Esophagus muscularis mucosa (tissue), 4 donors: Measurements from ENCODE around the gene PAPSS2. TPM values are rescaled to one million over a fixed set of nuclear protein-coding genes. Genes with fewer than 3 reads are reported as not detected.

Source experiments
- DNase-seq: peaks from one replicate; pipeline ENCODE4 v3.0.0-alpha.2; 2017; ENCODE audit errors: extremely low spot score
- H3K27ac ChIP-seq, 4 donors: fragments of 200-600 bp; sonication (generic); replicated peaks in 1 of 4; 1 replicate in 3 of 4; 2 replicates in 1 of 4; pipeline ENCODE4 v1.5.1; 2016 to 2019; ENCODE audit warnings: mild to moderate bottlenecking in 1 of 4
- H3K27me3 ChIP-seq, 4 donors: fragments of 200-600 bp; sonication (generic); one replicate each; pipeline versions ENCODE4 v1.5.1 to v1.6.0; 2016 to 2019
- H3K36me3 ChIP-seq, 4 donors: fragments of 200-600 bp; sonication (generic); one replicate each; pipeline ENCODE4 v1.5.1; 2016 to 2019
- H3K4me1 ChIP-seq, 4 donors: fragments of 200-600 bp; sonication (generic); one replicate each; pipeline ENCODE4 v1.5.1; 2016 to 2019
- H3K4me3 ChIP-seq, 4 donors: fragments of 200-600 bp; sonication (generic); 1 replicate in 2 of 4; 2 replicates in 2 of 4; pipeline ENCODE4 v1.5.1; 2016 to 2019; ENCODE audit warnings: mild to moderate bottlenecking in 4 of 4, moderate library complexity in 1 of 4
- H3K9me3 ChIP-seq, 4 donors: fragments of 200-600 bp; sonication (generic); 1 replicate in 3 of 4; 2 replicates in 1 of 4; pipeline ENCODE4 v1.5.1; 2016 to 2019
- CTCF ChIP-seq, 3 experiments: fragments of 200-600 bp in 2 of 3; fragments of 450-650 bp in 1 of 3; sonication (generic) in 2 of 3; IDR thresholded peaks; one replicate each; pipeline ENCODE4 v1.5.1; 2017 to 2019; ENCODE audit warnings: antibody characterized with exemption in 3 of 3, mild to moderate bottlenecking in 2 of 3, moderate library complexity in 1 of 3
- EP300 ChIP-seq: sonication (generic); formaldehyde crosslinking; IDR thresholded peaks from one replicate; pipeline ENCODE4 v1.6.1; 2017; ENCODE audit warnings: antibody characterized with exemption
- POLR2A ChIP-seq: fragments of 450-650 bp; IDR thresholded peaks from one replicate; pipeline ENCODE4 v1.6.1; 2017; ENCODE audit warnings: antibody characterized with exemption, moderate library complexity, mild to moderate bottlenecking, low read depth
- POLR2AphosphoS5 ChIP-seq, 2 donors: sonication (generic); formaldehyde crosslinking; IDR thresholded peaks; one replicate each; pipeline ENCODE4 v1.6.1; 2017; ENCODE audit warnings: antibody characterized with exemption in 2 of 2
- WGBS: methylation state at CpG from one replicate; pipeline ENCODE4 v1.1.5; 2018; 5-methylcytosine and 5-hydroxymethylcytosine counted together
- intact Hi-C: fragments of 100-400 bp; cut with DNase I; formaldehyde crosslinking; loops from one replicate; pipeline ENCODE4 v1.15.1; 2023
- total RNA-seq, 4 donors: library from RNA; depleted of rRNA; stranded (reverse); fragments of >200 nt; gene quantifications; one replicate each; pipeline versions ENCODE4 v1.1.0 to v1.2.1, GENCODE V29; 2016

The PAPSS2 gene
- total RNA-seq, 4 donors from 2014 or later, result 9.6 to 16.7 (median 14.9) TPM

DNA sequence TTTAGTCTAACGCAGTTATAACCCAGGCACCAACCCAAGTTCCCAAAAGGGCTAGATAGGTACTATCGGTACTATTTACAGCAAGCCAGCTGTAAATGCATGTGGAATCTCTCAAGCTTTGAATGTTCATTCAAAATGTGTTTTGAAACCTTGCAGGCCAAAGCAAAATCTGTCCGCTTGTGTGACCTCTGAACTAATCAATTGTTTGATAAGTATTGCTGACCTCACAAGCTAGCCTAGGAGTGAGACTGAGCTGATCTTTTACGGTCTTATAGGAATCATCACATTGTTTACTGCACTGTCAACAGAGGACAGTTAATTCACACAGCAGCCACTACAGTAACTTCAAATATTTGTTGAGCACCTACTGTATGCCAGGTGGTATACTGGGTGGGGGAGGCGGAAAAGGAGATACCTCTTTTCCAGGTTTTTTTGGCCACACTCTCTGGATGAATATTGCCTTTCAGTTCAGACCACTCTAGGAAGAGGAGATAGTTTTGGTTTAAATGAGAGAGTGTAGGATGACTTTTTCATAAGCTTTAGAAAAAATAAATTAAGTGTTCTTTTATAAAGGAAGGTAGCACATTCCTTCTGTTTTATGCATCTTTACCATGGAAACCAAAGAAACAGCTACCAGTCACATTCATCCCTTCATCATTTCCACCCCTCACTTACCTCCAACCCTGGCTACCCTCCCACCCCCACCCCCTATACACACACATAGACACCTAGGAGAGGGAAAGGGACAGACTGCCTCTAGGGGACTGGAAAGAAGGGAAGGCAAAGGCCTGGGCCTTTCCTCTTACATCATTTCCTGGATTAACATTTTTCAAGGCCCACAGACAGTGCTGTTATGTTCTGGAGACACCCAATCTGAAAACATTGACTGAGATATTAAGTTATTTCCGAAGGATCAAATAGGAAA, 2.4 kb downstream of the PAPSS2 start:
- peaks cover 0 to 44% (median 4%) of the 10 kb centered on the region in 4 donors for H3K27me3 ChIP-seq
- peaks cover 2 to 26% (median 22%) of the 10 kb centered on the region in 4 donors for H3K4me1 ChIP-seq
- WGBS, result 94% methylated on average over 6 of the region's 6 CpGs
- peaks cover 0 to 7% (median 2%) of the 10 kb centered on the region in 4 donors for H3K36me3 ChIP-seq
- DNase-seq, result no peak
- H3K9me3 ChIP-seq, result no peaks in the 10 kb centered on the region
- no peak overlapping the region for H3K27ac ChIP-seq
- TF ChIP-seq POLR2A, result no peak
- TF ChIP-seq EP300, result no peak
- TF ChIP-seq POLR2AphosphoS5 (IDR thresholded peaks at IDR 0.05), result no peak
- TF ChIP-seq CTCF (IDR thresholded peaks at IDR 0.05), result no peak
- H3K4me3 ChIP-seq, result peak overlapping the region in 1 of 4 donors; percentile 71
- intact Hi-C loops, result no loop called here

- Histone ChIP-seq H3K27me3 (peaks cover 0 to 44% (median 4%) of the 10 kb centered on the region in 4 donors), H3K27ac (no peak overlapping the region), H3K4me3 (no peak overlapping the region), H3K36me3 (peaks cover 0 to 8% (median 2%) of the 10 kb centered on the region in 4 donors), H3K9me3 (no peaks in the 10 kb centered on the region), H3K4me1 (peaks cover 0 to 21% (median 15%) of the 10 kb centered on the region in 4 donors)
- no peak for DNase-seq
- intact Hi-C loops, result no loop called here
- WGBS, result 93% methylated on average over 2 of the region's 2 CpGs
- TF ChIP-seq POLR2AphosphoS5 (IDR thresholded peaks at IDR 0.05) (no peak), POLR2A (no peak)
Observed at GRCh38 chr10:87664276-87664701, 4.6 kb downstream of the PAPSS2 start.

GRCh38 chr10:87667493-87667892, 7.8 kb downstream of the PAPSS2 start:
- H3K27ac ChIP-seq, result no peak overlapping the region
- intact Hi-C loops, result no loop called here
- H3K4me1 ChIP-seq, result peaks cover 0 to 3% (median 0%) of the 10 kb centered on the region in 4 donors
- H3K36me3 ChIP-seq, result peaks cover 0 to 8% (median 2%) of the 10 kb centered on the region in 4 donors
- H3K4me3 ChIP-seq, result no peak overlapping the region
- no peaks in the 10 kb centered on the region for H3K9me3 ChIP-seq
- TF ChIP-seq POLR2A, result no peak
- no peak for TF ChIP-seq POLR2AphosphoS5 (IDR thresholded peaks at IDR 0.05)
- TF ChIP-seq CTCF (IDR thresholded peaks at IDR 0.05), result no peak
- no peak for TF ChIP-seq EP300
- DNase-seq, result no peak
- H3K27me3 ChIP-seq, result peaks cover 0 to 20% (median 0%) of the 10 kb centered on the region in 4 donors
- WGBS, result 59% methylated on average over 2 of the region's 2 CpGs

DNA sequence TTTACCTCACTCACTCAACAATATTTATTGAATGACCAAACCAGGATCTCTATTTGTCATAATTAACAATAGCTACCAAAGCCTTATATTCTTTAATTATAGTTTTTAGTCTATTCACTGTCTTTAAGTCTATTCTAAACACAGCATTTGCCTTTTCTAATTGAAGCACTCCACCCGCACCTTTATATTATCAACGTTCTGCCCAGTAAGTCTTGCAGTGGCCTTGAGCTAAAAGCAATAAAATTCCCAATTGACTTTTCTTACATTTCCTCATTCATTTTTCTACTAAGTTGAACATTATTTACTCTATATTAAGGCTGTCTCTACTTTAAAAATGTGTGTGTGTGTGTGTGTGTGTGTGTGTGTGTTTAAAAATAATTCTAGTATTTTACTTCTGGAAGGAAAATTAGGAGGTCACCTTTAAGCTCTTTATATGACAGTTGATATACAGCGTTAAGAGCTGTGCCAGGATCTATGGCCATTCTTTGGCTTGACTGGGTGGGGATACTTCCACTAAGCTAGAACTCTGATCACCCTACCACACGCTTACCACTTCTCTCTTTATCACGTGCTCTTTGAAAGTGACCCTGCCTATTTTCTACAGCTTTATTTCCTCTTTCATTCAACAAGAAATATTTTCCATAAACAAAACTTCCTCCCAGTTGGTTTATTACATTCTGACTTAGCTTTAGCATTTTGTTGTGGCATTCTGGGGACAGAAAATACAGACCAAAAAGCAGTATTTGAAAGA, 8.8 kb downstream of the PAPSS2 start:
- TF ChIP-seq POLR2A (no peak), CTCF (IDR thresholded peaks at IDR 0.05) (no peak), POLR2AphosphoS5 (IDR thresholded peaks at IDR 0.05) (no peak), EP300 (no peak)
- peaks cover 0 to 3% (median 0%) of the 10 kb centered on the region in 4 donors for H3K4me1 ChIP-seq
- no peak overlapping the region for H3K27ac ChIP-seq
- DNase-seq, result no peak
- WGBS, result 71% methylated on average over 5 of the region's 5 CpGs
- peaks cover 0 to 8% (median 2%) of the 10 kb centered on the region in 4 donors for H3K36me3 ChIP-seq
- no peak overlapping the region for H3K4me3 ChIP-seq
- H3K27me3 ChIP-seq, result peaks cover 0 to 17% (median 0%) of the 10 kb centered on the region in 4 donors
- intact Hi-C loops, result no loop called here
- H3K9me3 ChIP-seq, result no peaks in the 10 kb centered on the region

DNA sequence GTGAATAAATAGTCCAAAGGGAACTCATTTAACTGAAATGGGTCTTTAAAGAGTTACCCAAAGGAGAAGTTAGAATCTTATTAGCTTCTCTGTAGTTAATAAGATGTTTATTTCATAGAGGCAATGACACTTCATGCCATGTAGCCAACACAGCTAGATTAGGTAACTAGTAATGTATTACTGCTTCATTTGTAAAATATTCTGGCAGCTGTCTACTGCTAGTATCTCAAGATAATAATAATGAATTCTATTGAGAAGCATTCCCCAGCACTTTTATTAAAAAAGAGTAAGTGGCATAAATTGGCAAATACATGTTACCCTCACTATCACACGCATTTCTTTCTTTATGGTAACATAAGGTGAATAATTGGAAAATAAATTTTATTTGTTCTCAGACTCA, 10.1 kb downstream of the PAPSS2 start:
- Histone ChIP-seq H3K27me3 (peaks cover 0 to 12% (median 0%) of the 10 kb centered on the region in 4 donors), H3K4me1 (peaks cover 0 to 3% (median 0%) of the 10 kb centered on the region in 4 donors), H3K4me3 (no peak overlapping the region), H3K36me3 (peaks cover 0 to 8% (median 2%) of the 10 kb centered on the region in 4 donors), H3K9me3 (no peaks in the 10 kb centered on the region), H3K27ac (no peak overlapping the region)
- no peak for DNase-seq
- WGBS, result 95% methylated on average over 1 of the region's 1 CpG
- intact Hi-C loops, result no loop called here
- TF ChIP-seq POLR2AphosphoS5 (IDR thresholded peaks at IDR 0.05) (no peak), EP300 (no peak), CTCF (IDR thresholded peaks at IDR 0.05) (no peak), POLR2A (no peak)
